Upper lobe of left lung (tissue), 4 donors: ENCODE measurements around the gene CCDC159.

ENCODE experiments used
- POLR2A ChIP-seq, 4 donors: fragments of 450-650 bp; IDR thresholded peaks; one replicate each; pipeline ENCODE4 v1.5.1; 2016 to 2017; ENCODE audit warnings: antibody characterized with exemption in 4 of 4, mild to moderate bottlenecking in 2 of 4
- POLR2AphosphoS5 ChIP-seq, 2 donors: sonication (generic); formaldehyde crosslinking; IDR thresholded peaks; one replicate each; pipeline ENCODE4 v1.5.1; 2017; ENCODE audit warnings: antibody characterized with exemption in 2 of 2
- TF ChIP-seq, protein P1 (sequence below), 6 experiments: fragments of 450-650 bp in 4 of 6; fragments of 200-600 bp in 2 of 6; sonication (generic) in 2 of 6; IDR thresholded peaks; one replicate each; pipeline ENCODE4 v1.5.1; 2016 to 2019; ENCODE audit warnings: antibody characterized with exemption in 6 of 6

DNA sequence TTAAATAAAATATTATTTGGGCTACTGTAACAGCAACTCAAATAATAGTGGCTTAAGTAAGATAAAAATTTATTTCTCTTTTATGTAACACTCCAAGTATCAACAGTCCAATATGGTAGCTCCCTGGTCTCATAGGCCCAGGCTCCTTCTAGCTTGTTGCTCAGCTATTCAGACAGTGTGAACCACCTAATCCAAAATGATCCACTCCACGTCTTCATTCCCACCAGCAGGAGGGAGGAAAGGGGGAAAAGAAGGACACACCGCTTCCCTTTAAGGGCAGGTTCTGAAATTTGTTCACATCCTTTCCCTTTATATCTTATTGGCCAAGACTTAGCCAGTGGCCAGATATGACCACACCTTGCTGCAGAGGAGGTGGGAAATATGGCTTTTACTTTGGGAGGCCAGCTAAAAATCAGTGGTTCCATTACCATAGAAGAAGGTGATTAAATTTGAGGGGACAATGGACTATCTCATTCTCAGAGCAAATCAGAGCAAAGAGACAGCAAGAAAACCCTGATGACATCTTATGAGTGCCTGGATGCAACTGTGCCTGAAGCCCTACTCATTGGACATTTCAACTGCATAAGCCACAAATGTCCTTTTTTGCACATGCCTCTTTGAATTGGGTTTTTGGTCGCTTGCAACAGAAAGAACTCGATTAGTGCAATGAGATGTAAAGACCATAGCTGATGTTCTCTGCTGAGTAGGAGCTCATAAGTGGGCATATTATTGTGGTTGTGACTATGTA is 44.8 kb downstream of the CCDC159 start:
- TF ChIP-seq POLR2AphosphoS5 (IDR thresholded peaks at IDR 0.05) = no peak
- no peak for TF ChIP-seq POLR2A (IDR thresholded peaks at IDR 0.05)
- TF ChIP-seq, protein P1, sequence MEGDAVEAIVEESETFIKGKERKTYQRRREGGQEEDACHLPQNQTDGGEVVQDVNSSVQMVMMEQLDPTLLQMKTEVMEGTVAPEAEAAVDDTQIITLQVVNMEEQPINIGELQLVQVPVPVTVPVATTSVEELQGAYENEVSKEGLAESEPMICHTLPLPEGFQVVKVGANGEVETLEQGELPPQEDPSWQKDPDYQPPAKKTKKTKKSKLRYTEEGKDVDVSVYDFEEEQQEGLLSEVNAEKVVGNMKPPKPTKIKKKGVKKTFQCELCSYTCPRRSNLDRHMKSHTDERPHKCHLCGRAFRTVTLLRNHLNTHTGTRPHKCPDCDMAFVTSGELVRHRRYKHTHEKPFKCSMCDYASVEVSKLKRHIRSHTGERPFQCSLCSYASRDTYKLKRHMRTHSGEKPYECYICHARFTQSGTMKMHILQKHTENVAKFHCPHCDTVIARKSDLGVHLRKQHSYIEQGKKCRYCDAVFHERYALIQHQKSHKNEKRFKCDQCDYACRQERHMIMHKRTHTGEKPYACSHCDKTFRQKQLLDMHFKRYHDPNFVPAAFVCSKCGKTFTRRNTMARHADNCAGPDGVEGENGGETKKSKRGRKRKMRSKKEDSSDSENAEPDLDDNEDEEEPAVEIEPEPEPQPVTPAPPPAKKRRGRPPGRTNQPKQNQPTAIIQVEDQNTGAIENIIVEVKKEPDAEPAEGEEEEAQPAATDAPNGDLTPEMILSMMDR (IDR thresholded peaks at IDR 0.05) = no peak
